LNCaP clone FGC (cell line): ENCODE data around the gene UBE2K.

Source experiments
- DNase-seq: peaks from one replicate; pipeline ENCODE4 v3.0.0-alpha.2; 2011; ENCODE audit warnings: low read depth
- H3K4me3 ChIP-seq: 2 replicates; pipeline ENCODE4 v1.5.1; 2011; ENCODE audit warnings: mild to moderate bottlenecking, low read depth, low read length, control low read depth
- TF ChIP-seq, protein P1 (sequence below): IDR thresholded peaks from 2 replicates; pipeline ENCODE4 v1.5.1; 2012; ENCODE audit warnings: mild to moderate bottlenecking; ENCODE audit not compliant: control insufficient read depth, insufficient read depth; ENCODE audit errors: extremely low read depth

Gene UBE2K

DNA sequence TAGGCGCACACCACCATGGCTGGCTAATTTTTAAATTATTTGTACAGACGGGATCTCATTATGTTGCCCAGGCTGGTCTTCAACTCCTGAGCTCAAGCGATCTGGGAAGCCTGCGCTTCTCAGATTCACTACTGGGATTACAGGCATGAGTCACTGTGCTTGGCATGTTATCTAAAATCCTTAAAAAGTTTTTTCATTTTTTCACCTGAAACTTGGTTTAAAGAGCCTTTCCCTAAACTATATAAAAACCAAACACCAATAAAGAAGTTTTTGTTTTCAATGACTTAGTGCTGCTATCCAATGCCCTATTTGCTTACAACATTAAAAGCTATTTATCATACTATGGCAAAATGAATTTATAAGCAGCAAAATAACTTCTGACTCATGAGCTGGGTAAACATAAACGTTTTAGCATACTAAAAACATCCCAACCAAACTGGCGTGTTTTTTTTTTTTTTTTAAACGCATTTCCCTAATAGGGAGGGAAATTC is 127.8 kb downstream of the UBE2K start:
- DNase-seq = no peak
- TF ChIP-seq, protein P1, sequence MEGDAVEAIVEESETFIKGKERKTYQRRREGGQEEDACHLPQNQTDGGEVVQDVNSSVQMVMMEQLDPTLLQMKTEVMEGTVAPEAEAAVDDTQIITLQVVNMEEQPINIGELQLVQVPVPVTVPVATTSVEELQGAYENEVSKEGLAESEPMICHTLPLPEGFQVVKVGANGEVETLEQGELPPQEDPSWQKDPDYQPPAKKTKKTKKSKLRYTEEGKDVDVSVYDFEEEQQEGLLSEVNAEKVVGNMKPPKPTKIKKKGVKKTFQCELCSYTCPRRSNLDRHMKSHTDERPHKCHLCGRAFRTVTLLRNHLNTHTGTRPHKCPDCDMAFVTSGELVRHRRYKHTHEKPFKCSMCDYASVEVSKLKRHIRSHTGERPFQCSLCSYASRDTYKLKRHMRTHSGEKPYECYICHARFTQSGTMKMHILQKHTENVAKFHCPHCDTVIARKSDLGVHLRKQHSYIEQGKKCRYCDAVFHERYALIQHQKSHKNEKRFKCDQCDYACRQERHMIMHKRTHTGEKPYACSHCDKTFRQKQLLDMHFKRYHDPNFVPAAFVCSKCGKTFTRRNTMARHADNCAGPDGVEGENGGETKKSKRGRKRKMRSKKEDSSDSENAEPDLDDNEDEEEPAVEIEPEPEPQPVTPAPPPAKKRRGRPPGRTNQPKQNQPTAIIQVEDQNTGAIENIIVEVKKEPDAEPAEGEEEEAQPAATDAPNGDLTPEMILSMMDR = no peak
- H3K4me3 ChIP-seq = no peak overlapping the region
